Measurements from ENCODE around the gene TMEM269.
"Not testable (repeated sequence)": the region's sequence is repeated elsewhere in the genome, so short reads cannot be mapped to it uniquely, and the experiment has no call there.

TMEM269 gene

GRCh38 chr1:42742617-42743316 is 42.0 kb upstream of the TMEM269 start:
- no peak overlapping the region for H3K4me3 ChIP-seq (ENCODE audit: low read length)
- TF ChIP-seq ZNF274 (IDR thresholded peaks at IDR 0.05; ENCODE audit: low read depth, low read length), result no peak

- no peak for TF ChIP-seq ZNF274 (IDR thresholded peaks at IDR 0.05; ENCODE audit: low read depth, low read length)
- H3K4me3 ChIP-seq (ENCODE audit: low read length), result no peak overlapping the region
Observed at GRCh38 chr1:42743317-42744147, 41.3 kb upstream of the TMEM269 start.

GRCh38 chr1:42744148-42744413 is 40.7 kb upstream of the TMEM269 start:
- H3K4me3 ChIP-seq (ENCODE audit: low read length), result no peak overlapping the region
- TF ChIP-seq ZNF274 (IDR thresholded peaks at IDR 0.05; ENCODE audit: low read depth, low read length), result no peak

GRCh38 chr1:42745851-42746250 is 38.9 kb upstream of the TMEM269 start:
- TF ChIP-seq ZNF274 (IDR thresholded peaks at IDR 0.05; ENCODE audit: low read depth, low read length), result no peak
- H3K4me3 ChIP-seq (ENCODE audit: low read length), result no peak overlapping the region

- TF ChIP-seq ZNF274 (IDR thresholded peaks at IDR 0.05; ENCODE audit: low read depth, low read length), result no peak
- H3K4me3 ChIP-seq (ENCODE audit: low read length), result no peak overlapping the region
Observed at GRCh38 chr1:42746436-42747105, 38.2 kb upstream of the TMEM269 start.

GRCh38 chr1:42747125-42747524 is 37.7 kb upstream of the TMEM269 start:
- no peak for TF ChIP-seq ZNF274 (IDR thresholded peaks at IDR 0.05; ENCODE audit: low read depth, low read length)
- no peak overlapping the region for H3K4me3 ChIP-seq (ENCODE audit: low read length)

GRCh38 chr1:42748021-42748420 is 36.8 kb upstream of the TMEM269 start:
- TF ChIP-seq ZNF274 (IDR thresholded peaks at IDR 0.05; ENCODE audit: low read depth, low read length), result no peak

GRCh38 chr1:42748461-42749410 is 36.1 kb upstream of the TMEM269 start:
- TF ChIP-seq ZNF274 (IDR thresholded peaks at IDR 0.05; ENCODE audit: low read depth, low read length), result no peak
- no peak overlapping the region for H3K4me3 ChIP-seq (ENCODE audit: low read length)

More at GRCh38 chr1:42748021-42748420, 36.8 kb upstream of the TMEM269 start:
- H3K4me3 ChIP-seq (ENCODE audit: low read length), result no peak overlapping the region

GRCh38 chr1:42750041-42750440 is 34.8 kb upstream of the TMEM269 start:
- H3K4me3 ChIP-seq (ENCODE audit: low read length), result no peak overlapping the region
- TF ChIP-seq ZNF274 (IDR thresholded peaks at IDR 0.05; ENCODE audit: low read depth, low read length), result no peak

- not testable (repeated sequence) for H3K4me3 ChIP-seq (ENCODE audit: low read length)
Observed at GRCh38 chr1:42751511-42752070, 33.2 kb upstream of the TMEM269 start.

- no peak overlapping the region for H3K4me3 ChIP-seq (ENCODE audit: low read length)
- TF ChIP-seq ZNF274 (IDR thresholded peaks at IDR 0.05; ENCODE audit: low read depth, low read length), result no peak
Observed at GRCh38 chr1:42752284-42752683, 32.5 kb upstream of the TMEM269 start.

GRCh38 chr1:42753070-42753469 is 31.7 kb upstream of the TMEM269 start:
- no peak for TF ChIP-seq ZNF274 (IDR thresholded peaks at IDR 0.05; ENCODE audit: low read depth, low read length)
- no peak overlapping the region for H3K4me3 ChIP-seq (ENCODE audit: low read length)

- TF ChIP-seq ZNF274 (IDR thresholded peaks at IDR 0.05; ENCODE audit: low read depth, low read length), result no peak
- no peak overlapping the region for H3K4me3 ChIP-seq (ENCODE audit: low read length)
Observed at GRCh38 chr1:42756956-42757891, 27.6 kb upstream of the TMEM269 start.

Data from GM08714 (cell line).